H1 (cell line): ENCODE measurements around the gene LCT.

ENCODE experiments used
- BCL11A ChIP-seq, 2 experiments: IDR thresholded peaks; one replicate each; pipeline ENCODE4 v1.6.1; 2011; ENCODE audit warnings: low read depth in 2 of 2, low read length in 2 of 2, mild to moderate bottlenecking in 2 of 2
- CBX5 ChIP-seq: fragments of 300-800, 300-1000 bp; sonication (generic); IDR thresholded peaks from 2 replicates; pipeline ENCODE4 v1.7.1; 2016; ENCODE audit warnings: antibody characterized with exemption, low read length, low read depth
- POLR2A ChIP-seq, 2 experiments: IDR thresholded peaks; 1 replicate in 1 of 2; 2 replicates in 1 of 2; pipeline ENCODE4 v1.6.1; 2011; ENCODE audit warnings: low read depth in 2 of 2, low read length in 2 of 2, mild to moderate bottlenecking in 2 of 2; ENCODE audit errors: control extremely low read depth in 1 of 2
- RBBP5 ChIP-seq: IDR thresholded peaks from 2 replicates; pipeline ENCODE4 v1.7.1; 2012; ENCODE audit warnings: low read depth, mild to moderate bottlenecking, inconsistent platforms, low read length, moderate library complexity, borderline replicate concordance

- TF ChIP-seq POLR2A (IDR thresholded peaks at IDR 0.05; ENCODE audit: control extremely low read depth in 1 of 2, low read depth in 2 of 2, low read length in 2 of 2) (no peak), RBBP5 (no peak), BCL11A (IDR thresholded peaks at IDR 0.05; ENCODE audit: low read depth in 2 of 2, low read length in 2 of 2) (no peak), CBX5 (no peak)
Measured at GRCh38 chr2:135870571-135870970, 33.6 kb upstream of the LCT start.
